ENCODE measurements around the gene DGKI.

The DGKI gene

GRCh38 chr7:137778511-137778910 is 68.3 kb downstream of the DGKI start:
- DNase-seq, result no peak

GRCh38 chr7:137774793-137775201 is 72.0 kb downstream of the DGKI start:
- no peak for DNase-seq

GRCh38 chr7:137772748-137773147 is 74.0 kb downstream of the DGKI start:
- DNase-seq, result no peak

DNA sequence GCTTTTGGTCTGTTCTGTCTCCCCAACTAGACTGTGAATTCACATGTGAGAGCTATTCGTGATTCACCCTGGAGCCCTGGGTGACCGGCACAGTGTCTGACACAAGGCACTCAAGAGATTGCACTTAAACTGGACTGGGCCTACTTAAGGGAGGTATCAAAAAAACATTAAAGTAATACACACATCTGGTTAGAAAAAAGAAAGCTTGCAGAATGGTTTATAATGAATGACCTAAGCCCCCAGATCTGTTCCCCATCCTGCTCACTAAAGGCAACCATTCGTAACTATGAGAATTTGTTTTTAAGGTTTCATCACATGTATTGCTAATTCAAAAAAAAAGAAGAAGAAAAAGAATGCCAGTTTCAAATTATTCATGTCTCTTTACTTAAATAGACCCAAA is 74.5 kb downstream of the DGKI start:
- DNase-seq, result no peak

DNA sequence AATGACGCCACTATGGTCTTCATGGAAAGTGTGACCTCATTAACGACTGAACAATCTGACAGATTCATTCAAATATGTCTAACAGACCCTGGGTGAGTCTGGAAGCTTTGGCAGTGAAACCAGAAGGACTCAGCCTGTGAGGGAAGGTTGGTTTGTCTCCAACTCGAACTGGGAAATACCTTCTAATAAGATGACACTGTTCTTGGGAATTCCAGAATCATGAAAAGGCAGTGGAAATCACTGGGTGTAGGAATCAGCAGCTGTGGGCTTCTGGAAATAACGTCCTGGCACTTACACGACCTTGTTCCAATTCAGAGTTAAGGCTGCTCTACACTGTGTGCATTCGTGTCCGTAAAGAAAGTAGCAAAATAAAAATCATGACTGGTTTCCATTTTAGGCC is 75.1 kb downstream of the DGKI start:
- no peak for DNase-seq

- DNase-seq, result no peak
Observed at GRCh38 chr7:137771273-137771672, 75.5 kb downstream of the DGKI start.

- DNase-seq, result no peak
Observed at GRCh38 chr7:137768366-137768765, 78.4 kb downstream of the DGKI start.

DNA sequence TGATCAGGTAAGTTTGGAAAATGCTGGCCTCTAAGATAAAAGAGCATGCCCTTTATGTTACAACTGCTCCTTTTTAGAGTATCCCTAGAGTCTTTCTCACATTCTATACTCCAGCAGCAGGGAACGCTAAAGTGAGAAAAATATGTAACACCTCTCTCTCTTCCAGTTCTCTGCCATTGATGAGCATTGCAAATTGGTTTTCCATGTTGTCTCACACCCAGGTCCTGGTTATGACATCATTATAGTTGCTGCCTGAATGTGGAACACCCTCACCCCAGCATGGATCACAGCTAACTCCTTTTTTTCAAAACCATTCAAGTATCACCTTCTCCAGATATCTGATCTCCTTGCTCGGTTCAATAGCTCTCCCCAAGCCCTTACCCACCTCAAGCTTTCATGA is 84.4 kb downstream of the DGKI start:
- DNase-seq, result no peak

DNA sequence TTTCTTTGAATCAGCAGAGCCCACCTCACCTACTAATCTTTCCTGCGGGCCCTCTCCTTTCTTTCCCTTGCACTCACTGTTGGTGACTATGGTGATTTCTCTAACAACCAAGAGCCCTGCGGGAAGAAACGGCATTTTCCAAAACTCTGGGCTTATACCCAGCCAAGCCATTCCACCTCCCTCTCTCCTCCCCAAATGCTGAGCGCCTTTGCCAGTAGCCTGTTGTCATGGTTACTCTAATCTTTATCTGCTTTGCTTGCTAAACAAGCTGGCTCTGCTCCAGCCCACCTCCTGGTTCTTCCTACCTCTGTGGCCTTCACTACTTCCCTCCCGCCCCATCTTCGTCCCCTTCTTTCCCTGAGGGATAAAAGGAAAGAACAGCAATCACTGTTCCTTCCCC is 86.7 kb downstream of the DGKI start:
- DNase-seq, result no peak

DNA sequence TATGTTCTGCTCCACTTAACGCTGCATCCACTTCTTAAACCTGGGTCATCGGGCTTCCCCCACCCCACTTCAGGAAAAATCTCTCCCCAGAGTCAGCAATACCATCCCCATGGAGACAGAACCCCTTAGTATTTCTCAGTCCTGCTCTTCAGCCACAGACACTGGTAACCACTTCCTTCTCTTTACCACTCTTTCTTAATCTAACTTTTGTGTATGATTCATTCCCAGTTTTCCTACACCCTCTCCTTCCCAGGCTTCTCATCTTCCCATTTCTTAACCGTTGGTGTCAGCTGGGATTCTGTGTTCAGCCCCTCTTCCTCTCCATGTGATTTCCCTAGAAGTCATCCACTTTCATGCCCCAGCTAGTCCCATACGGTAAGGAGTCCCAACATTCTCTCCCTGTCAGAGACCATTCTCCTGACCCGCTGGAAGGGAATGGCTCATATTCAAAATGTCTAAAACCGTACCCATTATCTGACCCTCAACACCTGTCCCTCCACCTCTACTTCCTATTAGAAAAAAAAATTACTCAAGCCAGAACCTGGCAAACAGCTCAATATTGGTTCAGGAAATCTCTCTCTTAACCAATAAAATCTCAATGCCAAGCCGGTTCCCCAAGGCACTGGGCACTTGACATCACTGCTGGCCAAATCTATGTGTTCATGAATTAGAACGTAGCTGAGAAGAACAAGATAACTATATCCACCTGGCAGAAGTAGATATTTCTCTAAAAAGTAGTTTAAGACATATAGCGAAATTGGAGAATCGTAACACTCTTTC is 89.4 kb downstream of the DGKI start:
- DNase-seq, result no peak

DNA sequence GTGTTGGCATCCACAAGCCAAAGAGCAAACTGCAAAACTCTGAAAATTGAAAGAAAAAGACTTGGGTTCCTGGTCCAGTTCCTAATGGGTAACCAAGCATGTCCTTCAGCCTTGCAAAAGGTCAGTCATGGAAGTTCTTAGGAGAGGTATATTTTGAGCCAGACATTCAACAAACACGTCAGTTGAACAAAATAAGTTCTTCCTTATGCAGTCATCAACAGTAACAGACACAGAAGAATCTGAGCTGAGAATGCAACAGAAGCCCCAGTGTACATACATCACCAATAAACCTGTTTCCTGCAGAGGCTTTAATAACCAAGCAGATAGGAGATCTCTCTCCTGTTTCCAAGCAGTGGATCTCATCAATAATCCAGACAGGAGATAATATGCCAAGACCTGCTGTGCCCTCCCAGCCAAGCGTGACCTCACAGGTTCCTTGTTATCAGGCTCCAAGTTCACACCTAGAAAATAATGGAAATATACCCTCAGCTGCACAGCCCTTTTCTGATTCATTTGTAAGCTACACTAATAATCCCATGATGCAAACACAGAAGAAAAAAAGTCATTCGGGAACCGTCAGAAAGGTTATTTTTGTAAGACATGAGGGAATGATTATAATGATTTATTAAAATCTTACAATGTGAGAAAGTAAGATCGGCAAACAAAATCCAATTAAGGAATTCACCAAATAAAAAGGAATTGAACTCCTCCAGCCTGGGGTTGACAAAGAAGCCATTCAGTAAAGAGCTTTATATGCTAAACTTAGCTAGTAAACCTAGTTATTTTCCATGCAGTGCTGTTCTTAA is 90.7 kb downstream of the DGKI start:
- DNase-seq, result no peak

DNA sequence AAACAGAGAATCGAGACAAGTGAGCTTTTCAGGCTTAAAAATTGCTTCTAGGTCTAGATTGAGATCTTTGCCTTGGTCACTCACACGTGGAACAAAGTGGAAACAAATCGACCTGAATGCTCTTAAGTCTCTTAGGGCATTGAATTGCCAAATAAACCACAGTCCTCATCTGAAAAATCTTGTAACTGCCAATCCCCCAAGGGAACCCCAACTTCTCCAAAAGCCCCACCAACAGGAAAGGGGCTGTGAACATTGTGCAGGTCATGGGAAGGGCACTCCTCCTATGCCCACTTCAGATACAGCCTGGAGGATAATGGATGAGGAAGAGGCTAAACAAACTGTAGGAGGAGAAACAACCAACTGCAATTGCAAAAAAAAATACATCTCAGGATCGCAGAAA is 91.3 kb downstream of the DGKI start:
- DNase-seq, result no peak

DNA sequence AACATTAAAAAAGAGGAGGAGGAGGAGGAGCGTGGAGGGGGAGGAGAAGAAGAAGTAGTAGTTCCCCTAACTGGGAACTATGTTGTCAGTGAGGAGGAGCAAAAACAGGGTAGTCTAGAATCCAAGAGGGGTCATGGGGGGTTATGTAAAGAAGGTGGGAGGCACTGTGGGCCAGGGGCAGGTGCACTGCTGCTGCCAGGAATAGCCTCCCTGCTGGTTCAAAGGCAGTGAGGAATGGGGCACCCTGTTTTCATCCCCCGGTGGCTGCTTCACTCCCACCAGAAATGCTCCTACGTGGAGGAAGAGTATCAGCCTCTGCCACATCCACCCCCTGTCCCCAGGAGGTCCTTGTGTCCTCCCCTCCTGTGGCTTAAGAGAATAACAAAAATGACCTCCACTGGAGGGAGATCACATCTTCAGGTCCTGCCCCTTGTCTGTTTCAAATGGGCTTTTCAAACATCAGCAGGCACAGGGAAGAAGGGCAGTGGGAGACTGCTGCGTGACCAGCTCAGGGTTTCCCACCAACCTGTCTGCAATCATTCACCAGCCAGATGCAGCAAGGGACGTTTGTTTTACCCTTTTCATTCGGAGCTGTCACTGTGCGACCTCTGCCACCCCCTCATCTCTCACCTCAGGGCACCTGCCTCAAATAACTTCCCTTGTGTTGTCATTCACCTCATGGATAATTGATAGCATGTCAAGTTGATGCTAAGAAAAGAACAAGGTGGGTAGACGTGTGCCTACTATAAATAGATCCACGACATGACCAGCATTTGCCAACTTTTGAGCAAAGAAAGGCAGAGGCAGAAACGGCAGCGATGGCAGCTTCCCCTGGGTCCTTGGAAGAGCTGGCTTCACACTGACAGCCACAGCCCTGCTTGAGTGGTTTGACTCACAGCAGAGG is 92.6 kb downstream of the DGKI start:
- DNase-seq, result no peak

GRCh38 chr7:137753575-137753947 is 93.2 kb downstream of the DGKI start:
- no peak for DNase-seq

DNA sequence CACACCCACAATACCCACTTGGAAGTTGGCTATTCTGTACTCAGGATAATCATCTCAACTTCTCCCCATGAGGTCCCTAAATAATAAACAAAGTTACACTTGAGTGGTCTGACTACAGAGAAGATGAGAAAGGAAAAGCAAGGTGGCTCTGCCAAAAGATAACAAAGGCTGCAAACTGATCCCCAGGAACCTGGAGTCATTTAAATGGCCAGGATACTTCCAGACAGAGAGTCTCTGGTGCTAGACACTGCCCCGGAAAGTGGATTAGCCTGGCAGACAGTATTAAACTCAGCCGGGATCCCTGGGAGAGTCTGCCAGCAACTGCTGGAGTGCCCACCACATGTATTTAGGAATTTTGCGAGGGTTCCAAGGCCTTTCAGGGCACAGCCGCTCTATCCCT is 93.7 kb downstream of the DGKI start:
- no peak for DNase-seq

GRCh38 chr7:137751361-137752009 is 95.3 kb downstream of the DGKI start:
- no peak for DNase-seq

- DNase-seq, result no peak
Observed at GRCh38 chr7:137747359-137748031, 99.3 kb downstream of the DGKI start.

DNA sequence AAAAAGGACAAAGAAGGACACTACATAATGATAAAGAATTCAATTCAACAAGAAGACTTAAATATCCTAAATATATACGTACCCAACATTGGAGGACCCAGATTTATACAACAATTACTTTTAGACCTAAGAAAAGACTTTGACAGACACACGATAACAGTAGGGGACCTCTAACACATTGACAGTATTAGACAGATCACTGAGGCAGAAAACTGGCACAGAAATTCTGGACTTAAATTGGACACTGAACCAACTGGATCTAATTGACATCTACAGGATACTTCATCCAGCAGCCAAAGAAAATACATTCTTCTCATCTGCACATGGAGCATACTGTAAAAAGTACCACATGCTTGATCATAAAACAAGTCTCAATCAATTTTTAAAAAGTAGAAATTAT is 103.8 kb downstream of the DGKI start:
- DNase-seq, result no peak

DNA sequence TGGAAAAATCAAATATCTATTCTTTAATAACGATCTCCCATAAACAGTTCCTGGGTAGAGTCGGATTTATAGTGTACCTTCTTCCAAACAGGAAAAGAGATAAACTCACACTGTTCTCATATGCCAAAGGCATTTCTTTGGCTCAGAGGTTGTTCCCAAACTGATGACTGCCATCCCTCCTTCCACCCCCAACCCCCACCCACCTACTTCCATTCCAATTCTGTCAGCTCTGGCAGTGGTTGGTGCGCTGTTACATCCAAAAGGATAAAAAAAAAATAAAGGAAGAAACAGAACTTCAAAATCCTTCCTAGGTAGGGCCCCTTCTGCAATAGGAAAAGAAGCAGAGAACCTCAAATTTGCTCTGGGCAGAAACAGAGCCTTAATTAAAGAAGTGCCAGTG is 104.7 kb downstream of the DGKI start:
- DNase-seq, result no peak

DNA sequence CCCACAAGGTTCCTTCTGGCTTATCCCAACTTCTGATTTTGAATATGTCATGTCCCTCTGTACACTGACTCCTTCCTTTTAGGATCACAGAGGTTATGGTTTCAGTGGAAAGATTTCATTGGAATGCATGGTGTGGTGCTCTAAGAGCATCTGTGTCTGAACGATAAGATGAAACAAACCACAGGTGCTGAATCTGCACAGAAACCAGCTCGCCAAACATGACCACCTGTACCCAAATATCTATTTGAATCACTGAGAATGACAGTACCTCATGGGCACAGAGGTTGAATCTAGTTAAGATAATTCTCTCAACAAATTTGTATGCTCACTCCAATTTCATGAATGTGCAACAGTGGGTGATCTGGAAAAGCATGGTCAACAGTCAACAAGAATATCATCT is 105.3 kb downstream of the DGKI start:
- DNase-seq, result no peak

DNA sequence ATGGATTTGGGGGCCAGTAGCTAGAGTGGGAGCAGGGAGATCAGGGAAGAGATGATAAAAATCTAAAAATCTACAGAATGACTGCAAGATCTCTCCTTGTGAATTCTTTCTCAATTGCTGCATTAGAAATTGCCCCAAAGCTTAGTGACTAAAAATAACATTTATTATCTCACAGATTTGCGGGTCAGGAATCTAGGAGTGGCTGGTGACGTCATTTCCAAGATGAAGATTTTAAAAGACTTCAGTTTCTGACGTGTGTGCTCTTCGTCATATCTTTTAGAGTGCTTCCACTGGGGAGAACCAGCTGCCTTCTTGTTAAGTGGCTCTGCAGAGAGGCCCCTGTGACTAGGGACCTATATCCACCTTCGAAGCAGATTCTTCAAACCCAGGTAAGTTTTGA is 112.6 kb downstream of the DGKI start:
- DNase-seq, result no peak

GRCh38 chr7:137732168-137732567 is 114.6 kb downstream of the DGKI start:
- DNase-seq, result no peak

Data from NCI-H1436 treated with DMSO at 0.1 percent for 48 hours (cell line).